Hepatocyte (in vitro differentiated cells): ENCODE data around the gene C20orf144.

Experiments used
- EZH2 ChIP-seq: fragments of 200-600 bp; sonication (generic); IDR thresholded peaks from 2 replicates; pipeline ENCODE4 v1.6.1; 2016; ENCODE audit warnings: antibody characterized with exemption, mild to moderate bottlenecking, borderline replicate concordance
- TF ChIP-seq, protein P1 (sequence below): fragments of 200-600 bp; sonication (generic); IDR thresholded peaks from 2 replicates; pipeline ENCODE4 v1.5.1; 2016; ENCODE audit warnings: antibody characterized with exemption, mild to moderate bottlenecking; ENCODE audit not compliant: poor library complexity

GRCh38 chr20:33707668-33708067, 45.5 kb downstream of the C20orf144 start:
- TF ChIP-seq, protein P1, sequence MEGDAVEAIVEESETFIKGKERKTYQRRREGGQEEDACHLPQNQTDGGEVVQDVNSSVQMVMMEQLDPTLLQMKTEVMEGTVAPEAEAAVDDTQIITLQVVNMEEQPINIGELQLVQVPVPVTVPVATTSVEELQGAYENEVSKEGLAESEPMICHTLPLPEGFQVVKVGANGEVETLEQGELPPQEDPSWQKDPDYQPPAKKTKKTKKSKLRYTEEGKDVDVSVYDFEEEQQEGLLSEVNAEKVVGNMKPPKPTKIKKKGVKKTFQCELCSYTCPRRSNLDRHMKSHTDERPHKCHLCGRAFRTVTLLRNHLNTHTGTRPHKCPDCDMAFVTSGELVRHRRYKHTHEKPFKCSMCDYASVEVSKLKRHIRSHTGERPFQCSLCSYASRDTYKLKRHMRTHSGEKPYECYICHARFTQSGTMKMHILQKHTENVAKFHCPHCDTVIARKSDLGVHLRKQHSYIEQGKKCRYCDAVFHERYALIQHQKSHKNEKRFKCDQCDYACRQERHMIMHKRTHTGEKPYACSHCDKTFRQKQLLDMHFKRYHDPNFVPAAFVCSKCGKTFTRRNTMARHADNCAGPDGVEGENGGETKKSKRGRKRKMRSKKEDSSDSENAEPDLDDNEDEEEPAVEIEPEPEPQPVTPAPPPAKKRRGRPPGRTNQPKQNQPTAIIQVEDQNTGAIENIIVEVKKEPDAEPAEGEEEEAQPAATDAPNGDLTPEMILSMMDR, result no peak
- no peak for TF ChIP-seq EZH2
